ENCODE data around the gene CEACAM7.

The CEACAM7 gene

GRCh38 chr19:41652250-41652649 is 35.8 kb downstream of the CEACAM7 start:
- H3K4me3 ChIP-seq (replicated peaks; ENCODE audit: low read depth, low read length): no peak overlapping the region
- no peak for DNase-seq (ENCODE audit: low read depth)
- TF ChIP-seq CTCF (IDR thresholded peaks at IDR 0.05; ENCODE audit: low read length, missing control alignments): no peak

GRCh38 chr19:41649827-41650226 is 38.2 kb downstream of the CEACAM7 start:
- DNase-seq (ENCODE audit: low read depth): no peak
- no peak overlapping the region for H3K4me3 ChIP-seq (replicated peaks; ENCODE audit: low read depth, low read length)
- TF ChIP-seq CTCF (IDR thresholded peaks at IDR 0.05; ENCODE audit: low read length, missing control alignments): no peak

- peak; percentile 17 for DNase-seq (ENCODE audit: low read depth)
- TF ChIP-seq CTCF (IDR thresholded peaks at IDR 0.05; ENCODE audit: low read length, missing control alignments): peak; percentile 35
- H3K4me3 ChIP-seq (replicated peaks; ENCODE audit: low read depth, low read length): no peak overlapping the region
Measured at GRCh38 chr19:41646589-41647204, 41.4 kb downstream of the CEACAM7 start.

- TF ChIP-seq CTCF (IDR thresholded peaks at IDR 0.05; ENCODE audit: low read length, missing control alignments): peak; percentile 90
- H3K4me3 ChIP-seq (replicated peaks; ENCODE audit: low read depth, low read length): no peak overlapping the region
- DNase-seq (ENCODE audit: low read depth): peak; percentile 60
Measured at GRCh38 chr19:41641879-41642485, 46.1 kb downstream of the CEACAM7 start.

- DNase-seq (ENCODE audit: low read depth): no peak
- H3K4me3 ChIP-seq (replicated peaks; ENCODE audit: low read depth, low read length): no peak overlapping the region
- TF ChIP-seq CTCF (IDR thresholded peaks at IDR 0.05; ENCODE audit: low read length, missing control alignments): no peak
Measured at GRCh38 chr19:41638641-41639081, 49.4 kb downstream of the CEACAM7 start.

- no peak for TF ChIP-seq CTCF (IDR thresholded peaks at IDR 0.05; ENCODE audit: low read length, missing control alignments)
- H3K4me3 ChIP-seq (replicated peaks; ENCODE audit: low read depth, low read length): no peak overlapping the region
- no peak for DNase-seq (ENCODE audit: low read depth)
Measured at GRCh38 chr19:41637484-41637883, 50.6 kb downstream of the CEACAM7 start.
